Osteoblast (primary cell): ENCODE data around the gene SEMG2. TPM values are rescaled to one million over a fixed set of nuclear protein-coding genes. Genes with fewer than 3 reads are reported as not detected.

Experiments used
- DNase-seq: peaks from one replicate; pipeline ENCODE4 v3.0.0; 2011; ENCODE audit warnings: low spot score, mixed read lengths; ENCODE audit not compliant: insufficient read length; ENCODE audit errors: missing footprints
- H2AFZ ChIP-seq: 2 replicates; pipeline ENCODE4 v1.6.0; 2011; ENCODE audit warnings: mild to moderate bottlenecking, low read length
- H3K27ac ChIP-seq: 2 replicates; pipeline ENCODE4 v1.5.1; 2011; ENCODE audit warnings: mild to moderate bottlenecking, low read depth, low read length, moderate library complexity
- H3K27me3 ChIP-seq: 2 replicates; pipeline ENCODE4 v1.6.0; 2012; ENCODE audit warnings: mild to moderate bottlenecking, control low read depth, inconsistent platforms, low read length, moderate library complexity; ENCODE audit not compliant: insufficient read depth
- H3K36me3 ChIP-seq: 2 replicates; pipeline ENCODE4 v1.5.1; 2011; ENCODE audit warnings: mild to moderate bottlenecking, low read length, control low read depth, moderate library complexity; ENCODE audit not compliant: insufficient read depth
- H3K4me1 ChIP-seq: 2 replicates; pipeline ENCODE4 v1.5.1; 2011; ENCODE audit warnings: mild to moderate bottlenecking, low read length, control low read depth, moderate library complexity; ENCODE audit not compliant: insufficient read depth
- H3K4me2 ChIP-seq: 2 replicates; pipeline ENCODE4 v1.6.0; 2011; ENCODE audit warnings: mild to moderate bottlenecking, low read length; ENCODE audit not compliant: insufficient read depth
- H3K4me3 ChIP-seq: fragments of 200-600 bp; sonication (generic); 3 replicates; pipeline ENCODE4 v1.5.1; 2012; ENCODE audit warnings: mild to moderate bottlenecking, low read length, inconsistent platforms; ENCODE audit not compliant: insufficient read depth
- H3K79me2 ChIP-seq: 2 replicates; pipeline ENCODE4 v1.6.0; 2012; ENCODE audit warnings: mild to moderate bottlenecking, low read length, control low read depth, inconsistent platforms; ENCODE audit not compliant: insufficient read depth
- H3K9me3 ChIP-seq: 2 replicates; pipeline ENCODE4 v1.5.1; 2011; ENCODE audit warnings: low read depth, low read length, control low read depth
- H4K20me1 ChIP-seq: 2 replicates; pipeline ENCODE4 v1.6.0; 2012; ENCODE audit warnings: mild to moderate bottlenecking, low read length, control low read depth; ENCODE audit not compliant: insufficient read depth
- CTCF ChIP-seq: IDR thresholded peaks from 2 replicates; pipeline ENCODE4 v1.5.1; 2011; ENCODE audit warnings: mild to moderate bottlenecking, low read depth, low read length, moderate library complexity; ENCODE audit errors: extremely low read depth
- total RNA-seq: library from RNA; depleted of rRNA; stranded (reverse); fragments of >200 nt; gene quantifications from 2 replicates; pipeline ENCODE4 v1.2.3, GENCODE V29; 2012

The SEMG2 gene, protein sequence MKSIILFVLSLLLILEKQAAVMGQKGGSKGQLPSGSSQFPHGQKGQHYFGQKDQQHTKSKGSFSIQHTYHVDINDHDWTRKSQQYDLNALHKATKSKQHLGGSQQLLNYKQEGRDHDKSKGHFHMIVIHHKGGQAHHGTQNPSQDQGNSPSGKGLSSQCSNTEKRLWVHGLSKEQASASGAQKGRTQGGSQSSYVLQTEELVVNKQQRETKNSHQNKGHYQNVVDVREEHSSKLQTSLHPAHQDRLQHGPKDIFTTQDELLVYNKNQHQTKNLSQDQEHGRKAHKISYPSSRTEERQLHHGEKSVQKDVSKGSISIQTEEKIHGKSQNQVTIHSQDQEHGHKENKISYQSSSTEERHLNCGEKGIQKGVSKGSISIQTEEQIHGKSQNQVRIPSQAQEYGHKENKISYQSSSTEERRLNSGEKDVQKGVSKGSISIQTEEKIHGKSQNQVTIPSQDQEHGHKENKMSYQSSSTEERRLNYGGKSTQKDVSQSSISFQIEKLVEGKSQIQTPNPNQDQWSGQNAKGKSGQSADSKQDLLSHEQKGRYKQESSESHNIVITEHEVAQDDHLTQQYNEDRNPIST
- total RNA-seq = not detected in 2 replicates

DNA sequence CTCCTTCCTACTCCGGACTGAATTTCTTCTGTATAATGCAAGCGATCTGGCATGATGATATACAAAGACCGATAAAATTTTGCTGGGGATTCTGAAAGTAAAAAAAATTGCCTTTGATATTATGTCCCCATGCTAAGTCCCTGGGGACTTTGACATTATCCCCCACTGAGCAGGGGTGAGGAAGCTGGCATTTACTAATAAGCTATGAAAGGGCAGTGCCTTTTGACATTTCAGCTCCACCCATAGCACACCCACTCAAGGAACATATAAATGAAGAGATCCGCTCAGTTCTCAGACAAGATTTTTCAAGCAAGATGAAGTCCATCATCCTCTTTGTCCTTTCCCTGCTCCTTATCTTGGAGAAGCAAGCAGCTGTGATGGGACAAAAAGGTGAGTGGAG lies at the start of gene SEMG2:
Gene SEMG2, plus strand, starts transcription at position 298 of the 400 bp plus-strand sequence. Its CDS starts 17 bp downstream, at position 315.
- peaks cover 12% of the 10 kb centered on the region for H3K27me3 ChIP-seq
- H3K27ac ChIP-seq = no peak within 1 kb of the TSS
- H3K4me2 ChIP-seq = no peak within 1 kb of the TSS
- no peaks in the 10 kb centered on the region for H3K36me3 ChIP-seq
- TF ChIP-seq CTCF = no peak
- no peaks in the 10 kb centered on the region for H4K20me1 ChIP-seq
- no peak for DNase-seq
- no peak within 1 kb of the TSS for H2AFZ ChIP-seq
- H3K79me2 ChIP-seq = no peaks in the 10 kb centered on the region
- no peak within 1 kb of the TSS for H3K4me3 ChIP-seq
- H3K4me1 ChIP-seq = no peaks in the 10 kb centered on the region
- no peaks in the 10 kb centered on the region for H3K9me3 ChIP-seq

DNA sequence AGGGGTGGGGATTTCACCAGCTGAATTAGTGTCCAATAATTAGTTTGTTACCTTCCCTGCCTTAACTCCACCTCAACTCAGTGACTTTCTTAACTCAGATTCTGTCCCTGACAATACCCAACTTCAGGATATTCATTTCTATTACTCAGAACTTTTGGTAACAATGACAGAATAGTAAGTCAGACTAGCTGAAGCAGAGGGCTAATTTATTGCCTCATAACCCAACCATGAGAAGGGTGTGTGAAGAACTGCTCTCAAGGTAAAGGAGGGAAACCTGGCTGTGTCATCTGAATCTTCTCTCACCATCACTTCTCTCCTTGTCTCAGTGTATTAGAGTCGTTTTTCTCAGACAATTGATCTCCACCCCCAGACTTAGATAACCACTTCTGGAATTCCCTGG lies 47.7 kb upstream of the SEMG2 start:
- Histone ChIP-seq H3K27ac (no peak overlapping the region), H3K36me3 (no peaks in the 10 kb centered on the region), H4K20me1 (no peaks in the 10 kb centered on the region), H3K79me2 (no peaks in the 10 kb centered on the region), H3K4me1 (no peaks in the 10 kb centered on the region), H3K4me2 (no peak overlapping the region), H3K9me3 (no peaks in the 10 kb centered on the region), H3K27me3 (peaks cover 25% of the 10 kb centered on the region), H3K4me3 (no peak overlapping the region), H2AFZ (no peak overlapping the region)
- no peak for TF ChIP-seq CTCF
- DNase-seq = no peak

DNA sequence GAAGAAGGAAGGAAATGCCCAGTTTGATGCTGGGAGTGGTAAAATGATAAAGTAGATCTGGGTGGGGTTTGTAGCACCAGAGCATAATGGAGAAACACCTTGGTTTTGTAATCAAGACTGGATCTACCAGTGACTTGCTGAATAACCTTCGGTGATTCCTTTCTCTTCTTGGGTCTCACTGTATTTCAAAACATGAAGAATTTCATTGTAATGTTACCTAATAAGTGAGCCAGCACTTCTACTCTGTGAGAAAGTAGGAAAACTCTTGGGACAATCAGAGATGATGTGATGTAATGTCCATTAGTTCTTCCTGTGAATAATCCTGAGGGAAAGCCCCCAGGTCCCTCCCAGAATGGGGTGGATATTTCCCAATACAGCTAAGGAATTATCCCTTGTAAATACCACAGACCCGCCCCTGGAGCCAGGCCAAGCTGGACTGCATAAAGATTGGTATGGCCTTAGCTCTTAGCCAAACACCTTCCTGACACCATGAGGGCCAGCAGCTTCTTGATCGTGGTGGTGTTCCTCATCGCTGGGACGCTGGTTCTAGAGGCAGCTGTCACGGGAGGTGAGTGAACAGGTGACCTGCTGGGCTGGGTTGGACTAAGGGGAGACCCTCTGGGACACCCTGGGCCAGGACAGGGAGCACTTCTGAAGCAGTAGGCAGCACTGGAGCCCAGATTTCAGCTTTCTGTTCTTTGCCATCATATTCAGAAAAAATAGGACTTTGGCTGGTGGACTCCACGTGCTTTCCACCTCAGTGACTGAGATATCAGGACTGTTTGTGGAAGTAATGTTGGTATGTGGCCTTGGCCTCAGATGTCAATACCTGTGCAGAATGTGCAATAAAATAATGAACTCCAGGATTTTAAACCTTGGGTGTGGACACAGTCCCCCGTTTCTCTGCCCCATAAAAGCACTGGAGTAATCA lies 46.5 kb upstream of the SEMG2 start, which contains the start of gene PI3:
Gene PI3, plus strand, starts transcription at position 469 of the 931 bp plus-strand sequence. Its CDS starts 21 bp downstream, at position 490.
- no peak for TF ChIP-seq CTCF
- H4K20me1 ChIP-seq = no peaks in the 10 kb centered on the region
- no peaks in the 10 kb centered on the region for H3K36me3 ChIP-seq
- H2AFZ ChIP-seq = no peak within 1 kb of the TSS
- H3K27me3 ChIP-seq = peaks cover 25% of the 10 kb centered on the region
- H3K79me2 ChIP-seq = no peaks in the 10 kb centered on the region
- no peak within 1 kb of the TSS for H3K4me2 ChIP-seq
- no peaks in the 10 kb centered on the region for H3K9me3 ChIP-seq
- DNase-seq = no peak
- H3K4me3 ChIP-seq = no peak within 1 kb of the TSS
- H3K27ac ChIP-seq = no peak within 1 kb of the TSS
- H3K4me1 ChIP-seq = no peaks in the 10 kb centered on the region
